Mononuclear cell (primary cell): ENCODE data around the gene ADAP1. TPM values are rescaled to one million over a fixed set of nuclear protein-coding genes. Genes with fewer than 3 reads are reported as not detected.

ENCODE experiments used
- H3K27me3 ChIP-seq: 2 replicates; pipeline ENCODE4 v1.6.0; 2011; ENCODE audit warnings: low read length, control low read depth; ENCODE audit not compliant: insufficient read depth
- H3K4me1 ChIP-seq: 2 replicates; pipeline ENCODE4 v1.5.1; 2011; ENCODE audit warnings: mild to moderate bottlenecking, low read length, control low read depth; ENCODE audit not compliant: insufficient read depth
- H3K4me3 ChIP-seq: 2 replicates; pipeline ENCODE4 v1.5.1; 2011; ENCODE audit warnings: mild to moderate bottlenecking, low read length, moderate library complexity
- H3K9me3 ChIP-seq: 2 replicates; pipeline ENCODE4 v1.5.1; 2011; ENCODE audit warnings: low read depth, mild to moderate bottlenecking, control low read depth, low read length
- total RNA-seq: library from RNA; depleted of rRNA; stranded (reverse); fragments of >200 nt; gene quantifications from one replicate; pipeline ENCODE4 v1.2.3, GENCODE V29; 2012

The ADAP1 gene
- total RNA-seq, 1 donor = 24.3 TPM

DNA sequence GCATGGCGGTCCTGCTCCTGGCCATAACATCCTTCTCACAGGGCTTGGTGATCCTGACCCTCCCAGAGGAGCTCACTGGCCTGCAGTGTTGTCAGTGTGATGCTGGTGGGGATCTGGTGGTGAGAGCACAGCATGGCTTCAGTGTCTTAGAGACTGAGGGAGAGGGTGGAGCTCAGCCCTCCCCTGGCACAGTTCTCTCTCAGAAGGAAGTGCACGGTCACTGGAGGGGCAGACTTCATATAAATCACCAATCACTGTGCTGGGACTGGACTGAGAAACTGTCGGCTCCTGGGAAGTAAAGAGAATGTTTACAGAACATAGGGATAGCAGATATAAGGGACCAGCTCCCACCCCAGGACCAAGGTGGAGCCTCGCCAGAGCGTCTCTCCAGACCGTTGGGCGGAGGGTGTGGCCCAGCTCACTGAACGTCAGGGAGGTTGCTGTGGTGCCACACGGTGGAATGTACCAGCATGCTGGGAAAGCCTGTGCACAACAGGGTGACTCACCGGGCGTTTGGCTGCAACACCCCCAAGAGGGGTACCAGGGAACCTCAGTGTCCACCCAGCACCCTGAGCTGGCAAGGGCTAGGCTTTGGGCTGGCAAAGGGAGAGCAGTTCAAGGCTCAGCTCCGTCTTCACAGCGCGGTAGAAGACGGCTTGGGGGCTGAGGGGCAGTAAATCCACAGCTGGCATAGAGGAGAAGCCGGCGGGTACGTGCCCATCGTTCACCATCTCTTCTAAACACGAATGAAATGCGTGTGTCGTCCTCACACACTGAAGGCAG lies 86.9 kb downstream of the ADAP1 start:
- no peaks in the 10 kb centered on the region for H3K4me1 ChIP-seq

GRCh38 chr7:867001-867405 lies 87.5 kb downstream of the ADAP1 start:
- Histone ChIP-seq H3K4me1 (no peaks in the 10 kb centered on the region), H3K27me3 (no peaks in the 10 kb centered on the region), H3K4me3 (no peak overlapping the region), H3K9me3 (no peaks in the 10 kb centered on the region)

More for the DNA sequence above, 86.9 kb downstream of the ADAP1 start:
- no peaks in the 10 kb centered on the region for H3K27me3 ChIP-seq
- no peak overlapping the region for H3K4me3 ChIP-seq
- H3K9me3 ChIP-seq = no peaks in the 10 kb centered on the region

- no peaks in the 10 kb centered on the region for H3K9me3 ChIP-seq
- H3K4me1 ChIP-seq = no peaks in the 10 kb centered on the region
- no peak overlapping the region for H3K4me3 ChIP-seq
- no peaks in the 10 kb centered on the region for H3K27me3 ChIP-seq
Observed at GRCh38 chr7:865921-866320, 88.6 kb downstream of the ADAP1 start.

GRCh38 chr7:863106-863505 lies 91.4 kb downstream of the ADAP1 start:
- Histone ChIP-seq H3K9me3 (no peaks in the 10 kb centered on the region), H3K27me3 (no peaks in the 10 kb centered on the region), H3K4me3 (no peak overlapping the region), H3K4me1 (no peaks in the 10 kb centered on the region)

DNA sequence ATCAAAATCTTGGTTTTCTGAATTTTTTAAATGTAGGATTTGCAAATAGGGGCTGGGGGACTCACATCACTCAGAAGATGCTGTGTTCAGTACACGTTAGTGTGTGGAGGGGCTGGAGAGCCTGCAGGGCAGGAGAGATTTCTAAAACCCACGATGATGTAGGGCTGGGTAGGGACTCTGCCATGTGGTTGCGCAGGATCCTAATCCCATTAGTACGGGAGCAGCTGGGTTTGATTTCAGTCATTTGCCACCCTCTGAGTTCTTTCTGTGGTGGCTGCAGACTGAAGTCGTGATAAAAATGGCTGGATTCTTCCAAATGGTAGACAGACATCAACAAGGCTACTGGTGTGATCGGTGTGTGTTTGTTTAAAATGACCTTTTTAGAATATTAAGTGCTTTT lies 92.3 kb downstream of the ADAP1 start:
- H3K4me1 ChIP-seq = no peaks in the 10 kb centered on the region

GRCh38 chr7:861222-861621 lies 93.3 kb downstream of the ADAP1 start:
- no peaks in the 10 kb centered on the region for H3K4me1 ChIP-seq
- H3K27me3 ChIP-seq = no peaks in the 10 kb centered on the region
- no peaks in the 10 kb centered on the region for H3K9me3 ChIP-seq
- no peak overlapping the region for H3K4me3 ChIP-seq

More for the DNA sequence above, 92.3 kb downstream of the ADAP1 start:
- H3K9me3 ChIP-seq = no peaks in the 10 kb centered on the region
- no peak overlapping the region for H3K4me3 ChIP-seq
- no peaks in the 10 kb centered on the region for H3K27me3 ChIP-seq

DNA sequence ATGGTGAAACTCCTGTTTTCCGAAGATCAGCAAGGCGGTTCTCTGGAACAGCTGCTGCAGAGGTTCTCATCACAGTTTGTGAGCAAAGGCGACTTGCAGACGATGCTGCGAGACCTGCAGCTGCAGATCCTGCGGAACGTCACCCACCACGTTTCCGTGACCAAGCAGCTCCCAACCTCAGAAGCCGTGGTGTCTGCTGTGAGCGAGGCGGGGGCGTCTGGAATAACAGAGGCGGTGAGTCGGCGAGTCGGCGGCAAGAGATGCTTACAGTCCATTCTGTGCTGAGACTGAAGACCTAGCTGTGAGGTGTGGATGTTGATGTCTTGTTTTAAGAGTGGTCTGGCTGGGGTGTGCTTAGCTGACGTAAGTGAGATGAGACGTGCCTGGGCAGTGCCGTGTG lies 94.3 kb downstream of the ADAP1 start:
- H3K27me3 ChIP-seq = no peaks in the 10 kb centered on the region
- H3K4me1 ChIP-seq = no peaks in the 10 kb centered on the region
- no peak overlapping the region for H3K4me3 ChIP-seq
- no peaks in the 10 kb centered on the region for H3K9me3 ChIP-seq

- H3K27me3 ChIP-seq = no peaks in the 10 kb centered on the region
- H3K9me3 ChIP-seq = no peaks in the 10 kb centered on the region
- H3K4me3 ChIP-seq = no peak overlapping the region
- no peaks in the 10 kb centered on the region for H3K4me1 ChIP-seq
Observed at GRCh38 chr7:859359-860030, 95.0 kb downstream of the ADAP1 start.

GRCh38 chr7:857661-858060 lies 96.8 kb downstream of the ADAP1 start:
- no peaks in the 10 kb centered on the region for H3K4me1 ChIP-seq
- no peaks in the 10 kb centered on the region for H3K27me3 ChIP-seq
- no peak overlapping the region for H3K4me3 ChIP-seq
- no peaks in the 10 kb centered on the region for H3K9me3 ChIP-seq

- H3K27me3 ChIP-seq = no peaks in the 10 kb centered on the region
- H3K4me3 ChIP-seq = no peak overlapping the region
- H3K9me3 ChIP-seq = no peaks in the 10 kb centered on the region
- H3K4me1 ChIP-seq = no peaks in the 10 kb centered on the region
Observed at GRCh38 chr7:856444-857095, 97.9 kb downstream of the ADAP1 start.

DNA sequence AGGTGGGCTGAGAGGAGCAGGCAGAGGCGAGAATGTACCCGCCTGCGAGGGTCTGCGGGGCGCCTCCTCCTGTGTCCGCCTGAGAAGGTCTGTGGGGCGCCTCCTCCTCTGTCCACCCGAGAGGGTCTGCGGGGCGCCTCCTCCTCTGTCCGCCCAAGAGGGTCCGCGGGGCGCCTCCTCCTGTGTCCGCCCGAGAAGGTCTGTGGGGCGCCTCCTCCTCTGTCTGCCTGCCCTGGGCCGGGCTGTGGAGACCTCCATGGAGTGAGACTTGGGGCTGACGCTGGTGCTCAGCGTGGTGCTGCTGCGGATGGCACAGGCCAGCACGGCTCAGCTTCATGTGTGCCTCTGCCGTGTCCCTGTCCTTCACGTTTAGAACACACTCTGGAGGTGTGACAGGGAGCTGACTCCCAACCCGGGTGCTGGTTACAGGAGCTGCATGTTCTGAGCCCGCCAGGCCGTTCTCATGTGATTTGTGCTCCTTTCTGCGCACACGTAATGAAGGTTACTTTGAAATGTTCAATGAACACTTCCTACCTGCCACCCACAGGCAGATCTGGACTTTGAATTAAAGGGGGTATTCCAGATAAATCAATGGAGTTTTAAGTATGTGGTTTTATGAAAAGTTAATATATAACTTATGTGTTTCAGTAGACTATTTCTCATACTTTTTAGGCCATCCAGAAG lies 98.7 kb downstream of the ADAP1 start:
- Histone ChIP-seq H3K4me3 (no peak overlapping the region), H3K27me3 (no peaks in the 10 kb centered on the region), H3K4me1 (no peaks in the 10 kb centered on the region), H3K9me3 (no peaks in the 10 kb centered on the region)

DNA sequence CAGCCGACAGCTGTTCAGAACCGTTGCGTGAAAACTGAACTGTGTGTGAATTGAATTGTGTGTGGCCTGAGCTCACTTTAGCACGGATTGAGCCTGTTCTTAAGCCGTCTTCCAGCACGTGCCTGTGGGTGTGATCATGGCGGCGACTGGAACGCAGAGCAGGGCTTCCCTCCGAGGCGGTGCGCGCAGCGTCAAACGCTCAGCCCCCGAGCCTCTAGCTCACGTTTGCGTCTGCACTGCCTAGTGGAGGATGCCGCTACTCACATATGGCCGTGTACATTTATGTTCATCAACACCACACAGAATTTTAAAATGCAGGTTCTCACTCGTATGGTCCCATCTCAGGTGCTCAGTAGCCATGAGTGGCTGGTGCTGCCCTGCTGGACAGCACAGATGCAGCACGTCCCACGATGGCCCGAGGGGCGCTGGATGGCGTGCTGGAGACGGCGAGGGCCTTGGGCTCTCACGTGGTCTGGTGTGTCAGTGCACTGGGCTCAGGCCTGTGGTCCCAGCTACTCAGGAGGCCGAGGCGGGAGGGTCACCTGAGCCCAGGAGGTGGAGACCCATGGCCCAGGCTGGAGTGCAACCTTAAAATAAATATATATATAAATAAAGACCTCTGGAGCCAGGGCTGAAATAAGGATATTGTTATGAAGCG lies 100.2 kb downstream of the ADAP1 start:
- Histone ChIP-seq H3K9me3 (no peaks in the 10 kb centered on the region), H3K4me1 (no peaks in the 10 kb centered on the region), H3K4me3 (no peak overlapping the region), H3K27me3 (no peaks in the 10 kb centered on the region)

- Histone ChIP-seq H3K27me3 (no peaks in the 10 kb centered on the region), H3K9me3 (no peaks in the 10 kb centered on the region), H3K4me1 (no peaks in the 10 kb centered on the region), H3K4me3 (no peak overlapping the region)
Observed at GRCh38 chr7:853366-854117, 100.9 kb downstream of the ADAP1 start.

- Histone ChIP-seq H3K27me3 (no peaks in the 10 kb centered on the region), H3K4me3 (no peak overlapping the region), H3K4me1 (no peaks in the 10 kb centered on the region), H3K9me3 (no peaks in the 10 kb centered on the region)
Observed at GRCh38 chr7:851204-851603, 103.3 kb downstream of the ADAP1 start.
